Neuronal stem cell (in vitro differentiated cells): ENCODE results near the gene LY9.

Experiments
- DNase-seq: peaks from one replicate; pipeline ENCODE4 v3.0.0-alpha.2; 2013; ENCODE audit warnings: low spot score
- H2AFZ ChIP-seq: one replicate; pipeline ENCODE4 v1.6.1; 2013; ENCODE audit warnings: mild to moderate bottlenecking, low read length, inconsistent platforms
- H2AK5ac ChIP-seq: 2 replicates; pipeline ENCODE4 v1.6.1; 2013; ENCODE audit warnings: low read depth, mild to moderate bottlenecking, inconsistent platforms, low read length, moderate library complexity, mixed read lengths
- H2BK120ac ChIP-seq: 2 replicates; pipeline ENCODE4 v1.6.1; 2013; ENCODE audit warnings: low read depth, mild to moderate bottlenecking, inconsistent platforms, low read length, moderate library complexity, mixed read lengths
- H2BK12ac ChIP-seq: one replicate; pipeline ENCODE4 v1.6.1; 2013; ENCODE audit warnings: low read length, inconsistent platforms
- H2BK15ac ChIP-seq: 2 replicates; pipeline ENCODE4 v1.6.1; 2013; ENCODE audit warnings: mild to moderate bottlenecking, low read length, inconsistent platforms, mixed read lengths
- H2BK5ac ChIP-seq: one replicate; pipeline ENCODE4 v1.6.1; 2013; ENCODE audit warnings: inconsistent platforms, mild to moderate bottlenecking, low read length, moderate library complexity
- H3K14ac ChIP-seq: one replicate; pipeline ENCODE4 v1.6.1; 2013; ENCODE audit warnings: low read length, inconsistent platforms
- H3K18ac ChIP-seq: 2 replicates; pipeline ENCODE4 v1.6.1; 2013; ENCODE audit warnings: low read length, inconsistent platforms
- H3K23ac ChIP-seq: 2 replicates; pipeline ENCODE4 v1.6.1; 2013; ENCODE audit warnings: low read depth, mild to moderate bottlenecking, mixed read lengths, low read length, inconsistent platforms; ENCODE audit not compliant: poor library complexity
- H3K27ac ChIP-seq: replicated peaks from 3 replicates; pipeline ENCODE4 v1.5.1; 2013; ENCODE audit warnings: low read length, inconsistent platforms
- H3K27me3 ChIP-seq, 3 experiments: 2 replicates each; pipeline ENCODE4 v1.6.1; 2013; ENCODE audit warnings: low read length in 3 of 3, mild to moderate bottlenecking in 2 of 3, inconsistent platforms in 1 of 3, low read depth in 1 of 3, mixed read lengths in 1 of 3, moderate library complexity in 1 of 3; ENCODE audit not compliant: control insufficient read depth in 3 of 3, insufficient read depth in 3 of 3
- H3K36me3 ChIP-seq, 2 donors: replicated peaks in 1 of 2; 2 replicates each; pipeline ENCODE4 v1.6.1; 2013; ENCODE audit warnings: low read length in 2 of 2; ENCODE audit not compliant: control insufficient read depth in 2 of 2, insufficient read depth in 2 of 2
- H3K4ac ChIP-seq: 2 replicates; pipeline ENCODE4 v1.6.1; 2013; ENCODE audit warnings: inconsistent platforms, mild to moderate bottlenecking, low read length, moderate library complexity
- H3K4me1 ChIP-seq, 2 donors: 1 replicate in 1 of 2; 2 replicates in 1 of 2; pipeline ENCODE4 v1.6.1; 2013; ENCODE audit warnings: low read length in 2 of 2, low read depth in 1 of 2; ENCODE audit not compliant: control insufficient read depth in 2 of 2, insufficient read depth in 1 of 2
- H3K4me2 ChIP-seq: one replicate; pipeline ENCODE4 v1.6.1; 2013; ENCODE audit warnings: mild to moderate bottlenecking, low read length, inconsistent platforms; ENCODE audit not compliant: insufficient read depth, poor library complexity, severe bottlenecking
- H3K4me3 ChIP-seq, 2 donors: 2 replicates each; pipeline ENCODE4 v1.5.1; 2013; ENCODE audit warnings: low read length in 2 of 2, mild to moderate bottlenecking in 2 of 2, inconsistent platforms in 1 of 2, moderate library complexity in 1 of 2
- H3K79me1 ChIP-seq: one replicate; pipeline ENCODE4 v1.6.1; 2013; ENCODE audit warnings: low read depth, mild to moderate bottlenecking, inconsistent platforms, low read length, moderate library complexity
- H3K9ac ChIP-seq: one replicate; pipeline ENCODE4 v1.6.1; 2013; ENCODE audit warnings: mild to moderate bottlenecking, low read depth, low read length, inconsistent platforms; ENCODE audit not compliant: poor library complexity
- H3K9me3 ChIP-seq, 2 donors: replicated peaks in 1 of 2; 2 replicates each; pipeline versions ENCODE3 to v1.6.1; 2013; ENCODE audit warnings: low read length in 2 of 2, mild to moderate bottlenecking in 2 of 2, inconsistent platforms in 1 of 2, low read depth in 1 of 2, mixed read lengths in 1 of 2, moderate library complexity in 1 of 2; ENCODE audit not compliant: control insufficient read depth in 2 of 2, insufficient read depth in 1 of 2
- H4K8ac ChIP-seq: one replicate; pipeline ENCODE4 v1.6.1; 2013; ENCODE audit warnings: low read depth, mild to moderate bottlenecking, inconsistent platforms, low read length, moderate library complexity
- H4K91ac ChIP-seq: one replicate; pipeline ENCODE4 v1.6.1; 2013; ENCODE audit warnings: low read length, low read depth, mild to moderate bottlenecking, inconsistent platforms; ENCODE audit not compliant: poor library complexity
- WGBS, 2 donors: extraction: QIAGEN DNeasy Blood & Tissue Kit; methylation state at CpG; one replicate each; pipeline ENCODE4 v1.1.7; 2013; ENCODE audit warnings: missing lambda C conversion rate in 2 of 2, mixed read lengths in 1 of 2; ENCODE audit not compliant: insufficient read length in 2 of 2, insufficient replicate concordance in 1 of 2; ENCODE audit errors: extremely low coverage in 2 of 2; 5-methylcytosine and 5-hydroxymethylcytosine counted together

LY9 gene

GRCh38 chr1:160859166-160859565 lies 63.2 kb downstream of the LY9 start:
- no CpG with 5 or more reads among the region's 5 CpGs for WGBS, 2 donors

DNA sequence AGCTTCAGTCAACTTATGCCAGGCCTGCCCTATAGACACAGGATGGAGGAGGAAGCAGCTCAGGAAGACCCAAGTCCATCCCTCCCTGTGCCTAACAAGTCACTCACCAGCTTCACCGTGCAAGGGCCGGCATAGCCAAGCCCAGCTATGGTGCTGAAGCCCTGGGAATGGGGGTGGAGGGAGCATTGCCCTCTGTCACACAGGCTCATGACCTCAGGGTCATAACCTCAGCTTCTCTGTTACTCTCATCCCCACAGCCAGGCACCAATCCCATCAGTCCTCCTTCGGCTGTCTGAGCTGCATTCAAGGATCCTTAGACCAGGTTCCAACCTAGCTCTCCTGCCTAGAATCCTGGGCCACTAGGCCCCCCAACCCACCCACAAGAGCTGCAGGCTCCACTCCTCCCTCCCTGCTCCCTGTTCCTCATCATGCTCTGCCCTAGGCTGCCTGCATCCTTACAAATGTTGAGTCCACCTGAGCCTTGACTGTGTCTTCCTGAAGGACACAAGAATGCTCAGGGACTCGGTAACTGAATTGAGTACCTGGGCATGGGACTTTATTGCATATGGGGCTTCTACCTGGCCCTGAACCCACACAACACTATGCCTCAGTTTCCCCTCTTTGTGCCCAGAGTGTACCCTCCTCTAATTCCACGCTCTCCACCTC lies 65.0 kb downstream of the LY9 start:
- H2AFZ ChIP-seq, result no peak overlapping the region
- no peak overlapping the region for H3K4me2 ChIP-seq
- no peak overlapping the region for H3K27ac ChIP-seq
- DNase-seq, result peak; percentile 24
- H3K4ac ChIP-seq, result no peak overlapping the region
- no peak overlapping the region for H3K14ac ChIP-seq
- no peak overlapping the region for H3K4me3 ChIP-seq
- no peaks in the 10 kb centered on the region for H3K79me1 ChIP-seq
- peak overlapping the region; percentile 44 for H3K18ac ChIP-seq
- peak overlapping the region; percentile 14 for H2AK5ac ChIP-seq
- no peaks in the 10 kb centered on the region for H3K9me3 ChIP-seq
- H4K91ac ChIP-seq, result no peak overlapping the region
- peaks cover 0 to 7% of the 10 kb centered on the region in 2 donors for H3K4me1 ChIP-seq
- no peak overlapping the region for H4K8ac ChIP-seq
- no peak overlapping the region for H3K9ac ChIP-seq
- peak overlapping the region; percentile 56 for H3K23ac ChIP-seq
- no peak overlapping the region for H2BK5ac ChIP-seq
- H2BK120ac ChIP-seq, result no peak overlapping the region
- WGBS, 2 donors, result no CpG with 5 or more reads among the region's 5 CpGs
- peak overlapping the region; percentile 86 for H2BK12ac ChIP-seq
- no peak overlapping the region for H2BK15ac ChIP-seq
- H3K27me3 ChIP-seq, result no peaks in the 10 kb centered on the region
- H3K36me3 ChIP-seq, result no peaks in the 10 kb centered on the region

More at GRCh38 chr1:160859166-160859565, 63.2 kb downstream of the LY9 start:
- Histone ChIP-seq H3K4ac (no peak overlapping the region), H3K9me3 (no peaks in the 10 kb centered on the region), H3K4me1 (peaks cover 0 to 7% of the 10 kb centered on the region in 2 donors), H2BK12ac (no peak overlapping the region), H3K36me3 (no peaks in the 10 kb centered on the region), H3K4me3 (no peak overlapping the region), H3K79me1 (no peaks in the 10 kb centered on the region), H3K14ac (no peak overlapping the region), H3K23ac (no peak overlapping the region), H2BK15ac (no peak overlapping the region), H2BK120ac (no peak overlapping the region), H4K91ac (no peak overlapping the region), H4K8ac (no peak overlapping the region), H3K27me3 (peaks cover 0 to 2% (median 0%) of the 10 kb centered on the region in 3 experiments), H3K9ac (no peak overlapping the region), H2BK5ac (no peak overlapping the region), H3K4me2 (no peak overlapping the region), H2AK5ac (no peak overlapping the region), H2AFZ (no peak overlapping the region), H3K27ac (no peak overlapping the region), H3K18ac (no peak overlapping the region)
- DNase-seq, result no peak

- Histone ChIP-seq H3K4me2 (no peak within 1 kb of the TSS), H3K18ac (peak within 1 kb of the TSS; percentile 82), H2AK5ac (no peak within 1 kb of the TSS), H3K27me3 (no peaks in the 10 kb centered on the region), H2BK12ac (no peak within 1 kb of the TSS), H3K4me1 (peaks cover 0 to 9% of the 10 kb centered on the region in 2 donors), H3K4ac (no peak within 1 kb of the TSS), H3K23ac (peak within 1 kb of the TSS; percentile 35), H4K8ac (no peak within 1 kb of the TSS), H3K9me3 (no peaks in the 10 kb centered on the region), H2BK15ac (no peak within 1 kb of the TSS), H2BK120ac (no peak within 1 kb of the TSS), H3K36me3 (no peaks in the 10 kb centered on the region), H3K4me3 (no peak within 1 kb of the TSS), H2BK5ac (no peak within 1 kb of the TSS), H3K9ac (no peak within 1 kb of the TSS), H3K14ac (peak within 1 kb of the TSS; percentile 63), H3K27ac (no peak within 1 kb of the TSS), H2AFZ (no peak within 1 kb of the TSS), H3K79me1 (no peaks in the 10 kb centered on the region), H4K91ac (no peak within 1 kb of the TSS)
- no peak for DNase-seq
- no CpG with 5 or more reads among the region's 12 CpGs for WGBS, 2 donors
Observed at GRCh38 chr1:160862203-160863060, 66.5 kb downstream of the LY9 start, which contains the start of gene CD244. CD244 (minus strand) TSS chr1:160862887; CDS start chr1:160862677, 210 bp downstream.
